IMR-90 (cell line): ENCODE measurements around the gene LCTL.

Experiments used
- BHLHE40 ChIP-seq: fragments of 150-350 bp; IDR thresholded peaks from 2 replicates; pipeline ENCODE4 v1.6.1; 2016; ENCODE audit warnings: mild to moderate bottlenecking, low read depth, low read length
- CEBPB ChIP-seq: IDR thresholded peaks from 2 replicates; pipeline ENCODE4 v1.6.1; 2012; ENCODE audit warnings: low read depth, low read length, improper control_type of control experiment
- CTCF ChIP-seq: conservative IDR thresholded peaks from 2 replicates; pipeline ENCODE4 v1.5.1; 2012; ENCODE audit warnings: mild to moderate bottlenecking, low read depth, low read length, improper control_type of control experiment
- ELK1 ChIP-seq: fragments of 150-350 bp; IDR thresholded peaks from 2 replicates; pipeline ENCODE4 v1.6.1; 2016; ENCODE audit warnings: low read depth, mild to moderate bottlenecking, low read length, moderate library complexity, borderline replicate concordance
- FOS ChIP-seq: fragments of 150-350 bp; IDR thresholded peaks from 2 replicates; pipeline ENCODE4 v1.6.1; 2016; ENCODE audit warnings: low read depth, low read length
- POLR2A ChIP-seq: IDR thresholded peaks from 2 replicates; pipeline ENCODE4 v1.6.1; 2012; ENCODE audit warnings: mild to moderate bottlenecking, low read depth, low read length
- RCOR1 ChIP-seq: IDR thresholded peaks from 2 replicates; pipeline ENCODE4 v1.6.1; 2012; ENCODE audit warnings: mild to moderate bottlenecking, low read length, improper control_type of control experiment; ENCODE audit not compliant: insufficient replicate concordance
- RFX5 ChIP-seq: IDR thresholded peaks from 2 replicates; pipeline ENCODE4 v1.8.0; 2012; ENCODE audit warnings: low read depth, mild to moderate bottlenecking, low read length, moderate library complexity
- USF2 ChIP-seq: fragments of 150-350 bp; IDR thresholded peaks from 2 replicates; pipeline ENCODE4 v1.6.1; 2017; ENCODE audit warnings: mild to moderate bottlenecking, antibody characterized with exemption, low read length, low read depth

- TF ChIP-seq CTCF (peak; percentile 62), POLR2A (no peak), USF2 (no peak), RFX5 (no peak), BHLHE40 (no peak), RCOR1 (no peak), ELK1 (no peak), FOS (no peak), CEBPB (no peak)
Measured at GRCh38 chr15:66566963-66567531, 1.2 kb upstream of the LCTL start.
